ENCODE data around the gene CTNNA2. TPM values are rescaled to one million over a fixed set of nuclear protein-coding genes. Genes with fewer than 3 reads are reported as not detected.
A peak's percentile ranks its signal among the peaks of the same experiment; 100 is the strongest.
"Not testable (repeated sequence)": the region's sequence is repeated elsewhere in the genome, so short reads cannot be mapped to it uniquely, and the experiment has no call there.

Gene CTNNA2
- total RNA-seq, 2 donors from 2014 or later, result 0.37 to 0.92 TPM

DNA sequence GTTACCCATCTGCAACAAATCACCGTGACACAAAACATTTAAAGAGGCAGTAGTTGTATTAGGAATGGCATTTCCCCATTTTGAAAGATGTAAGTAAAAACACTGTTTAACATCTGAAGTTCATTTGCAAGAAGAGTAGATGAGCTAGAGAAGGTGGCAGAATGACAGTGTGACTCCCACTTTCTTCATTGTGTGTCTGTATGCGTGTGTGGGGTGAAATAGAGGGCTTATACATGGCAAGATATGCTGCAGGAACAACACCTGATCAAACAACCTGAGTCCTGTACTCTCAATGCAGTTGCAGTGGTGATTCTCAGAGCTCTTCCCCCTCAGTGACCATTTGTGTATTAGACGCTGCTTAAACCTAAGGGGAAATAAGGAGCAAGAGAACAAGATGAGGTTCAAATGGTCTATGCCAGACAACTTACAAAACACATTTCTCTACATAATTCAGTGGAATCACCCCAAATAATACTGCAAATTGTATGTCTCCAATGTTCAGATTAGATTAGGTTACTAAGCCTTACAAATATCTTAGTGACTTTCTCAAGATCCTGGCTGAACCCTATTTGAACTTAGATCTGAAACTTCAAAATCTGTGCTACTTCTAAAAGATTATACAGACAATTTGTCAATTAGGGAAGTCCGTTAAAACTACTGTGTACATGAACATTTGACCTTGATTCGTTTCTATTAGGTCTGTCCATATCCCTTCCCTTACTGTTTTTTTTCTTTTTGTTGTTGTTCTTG lies 561.6 kb downstream of the CTNNA2 start:
- ATAC-seq (no peak), DNase-seq (no peak)
- intact Hi-C loops (cut with DNase I, micrococcal nuclease), result no loop called here

DNA sequence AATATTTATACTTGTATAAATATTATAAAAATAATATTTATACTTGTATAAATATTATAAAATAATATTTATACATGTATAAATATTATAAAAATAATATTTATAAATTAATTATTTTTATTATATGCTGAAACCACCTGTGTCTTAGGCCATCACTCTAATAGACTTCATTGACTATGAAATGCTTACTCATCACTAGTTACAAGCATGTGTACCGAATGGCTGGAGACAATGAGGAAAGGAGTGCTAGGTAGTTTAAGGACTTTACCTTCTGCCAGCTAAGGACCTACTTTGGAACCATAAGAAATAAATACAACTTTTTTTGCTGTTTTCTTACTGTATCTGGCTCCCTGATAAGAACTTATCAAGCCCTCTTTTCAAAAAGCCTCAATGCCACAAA lies 562.9 kb downstream of the CTNNA2 start:
- no peak for ATAC-seq
- DNase-seq, result no peak
- intact Hi-C loops (cut with DNase I, micrococcal nuclease), result no loop called here

DNA sequence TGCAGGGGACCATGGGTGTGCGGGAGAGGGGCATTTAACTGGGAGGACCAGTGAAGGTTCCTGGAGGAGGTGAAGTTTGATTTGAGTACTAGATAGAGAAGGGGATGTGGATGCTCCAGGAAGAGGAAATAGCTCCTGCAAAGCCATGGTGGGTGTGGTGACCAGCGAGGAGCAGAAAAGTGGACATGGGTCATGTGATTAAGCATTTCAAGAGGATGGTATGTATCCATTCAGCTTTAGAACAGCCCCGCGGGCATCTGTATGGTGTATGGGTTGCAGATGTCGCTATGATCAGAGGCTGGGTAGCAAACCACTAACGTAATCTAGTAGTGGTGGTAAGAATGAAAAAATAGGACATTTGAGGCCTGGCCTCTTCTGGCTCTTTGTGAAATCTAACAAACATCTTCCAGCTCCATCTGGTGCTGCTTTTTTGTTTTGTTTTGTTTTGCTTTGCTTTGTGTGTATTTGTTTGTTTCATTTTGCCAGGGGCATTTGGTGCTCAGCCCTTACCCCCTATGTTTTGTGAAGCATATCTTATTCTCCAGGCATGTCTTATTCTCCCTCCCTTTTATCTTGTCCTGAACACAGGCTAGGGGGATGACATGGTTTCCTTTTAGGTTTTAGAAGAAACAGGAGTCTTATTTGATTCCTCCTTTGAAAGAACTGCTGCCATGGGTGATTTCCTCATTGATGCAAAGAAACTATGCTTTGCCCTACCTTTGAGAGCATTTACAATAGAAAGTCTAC lies 565.6 kb downstream of the CTNNA2 start:
- no peak for DNase-seq
- ATAC-seq, result no peak
- intact Hi-C loops (cut with DNase I, micrococcal nuclease), result no loop called here

DNA sequence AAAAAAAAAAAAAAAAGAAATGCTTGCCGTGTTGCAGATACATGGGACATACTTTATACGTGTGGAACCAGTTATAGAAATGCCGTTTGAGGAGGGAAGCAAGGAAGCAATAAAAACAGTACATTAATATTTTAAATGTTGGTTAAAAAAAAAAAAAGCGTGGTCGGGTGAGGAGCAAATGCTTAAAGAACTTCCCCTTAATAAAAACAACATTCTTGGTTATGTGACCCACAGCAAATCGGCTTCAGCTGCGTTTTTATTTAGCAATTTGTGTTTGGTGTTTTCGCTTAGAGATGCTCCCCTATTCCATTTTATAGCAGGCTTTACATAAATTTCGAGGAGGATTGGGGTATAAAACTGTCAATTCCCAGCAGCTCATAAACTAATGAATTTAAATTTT lies 568.1 kb downstream of the CTNNA2 start:
- ATAC-seq, result no peak
- intact Hi-C loops (cut with DNase I, micrococcal nuclease), result no loop called here

DNA sequence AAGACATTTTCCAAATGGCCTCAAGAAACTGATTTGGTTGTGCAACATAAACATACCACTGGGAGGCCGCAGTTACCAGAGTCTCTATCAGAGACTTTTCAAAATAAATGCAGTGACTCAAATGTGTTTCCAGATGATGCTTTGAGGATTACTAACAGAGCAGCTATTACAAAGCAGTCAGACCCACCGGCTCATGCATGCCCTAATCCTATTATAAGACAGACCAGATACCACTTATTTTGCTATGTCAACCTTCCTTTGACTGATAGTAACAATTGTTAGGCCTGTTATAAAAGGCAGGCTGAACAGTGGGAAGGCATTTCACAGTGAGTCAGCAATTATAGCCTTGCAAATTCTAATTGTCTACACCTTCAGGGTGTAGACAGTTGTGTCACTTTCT lies 574.0 kb downstream of the CTNNA2 start:
- ATAC-seq (no peak), DNase-seq (no peak)
- intact Hi-C loops (cut with DNase I, micrococcal nuclease), result no loop called here

More for the DNA sequence above, 568.1 kb downstream of the CTNNA2 start:
- DNase-seq, result no peak

DNA sequence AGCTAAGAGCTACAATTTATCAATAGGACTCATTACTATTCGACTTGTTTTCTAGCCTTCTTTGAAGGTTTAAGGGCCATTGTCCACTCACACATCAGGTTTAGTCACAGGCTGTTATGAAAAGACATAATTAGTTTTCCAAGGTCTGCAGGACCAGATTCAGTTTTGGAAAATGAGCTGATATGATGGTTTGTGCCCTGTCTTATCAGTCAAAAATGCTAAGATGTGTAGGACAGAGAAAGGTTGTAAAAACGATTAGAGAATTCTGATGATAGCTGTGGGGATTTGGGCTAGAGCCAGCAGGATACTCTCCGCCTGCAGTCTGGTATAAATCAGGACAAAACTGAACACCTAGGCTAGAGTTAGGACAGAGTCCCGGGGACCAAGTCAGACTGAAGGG lies 578.4 kb downstream of the CTNNA2 start:
- no peak for ATAC-seq
- intact Hi-C loops (cut with DNase I, micrococcal nuclease), result no loop called here
- DNase-seq, result no peak

DNA sequence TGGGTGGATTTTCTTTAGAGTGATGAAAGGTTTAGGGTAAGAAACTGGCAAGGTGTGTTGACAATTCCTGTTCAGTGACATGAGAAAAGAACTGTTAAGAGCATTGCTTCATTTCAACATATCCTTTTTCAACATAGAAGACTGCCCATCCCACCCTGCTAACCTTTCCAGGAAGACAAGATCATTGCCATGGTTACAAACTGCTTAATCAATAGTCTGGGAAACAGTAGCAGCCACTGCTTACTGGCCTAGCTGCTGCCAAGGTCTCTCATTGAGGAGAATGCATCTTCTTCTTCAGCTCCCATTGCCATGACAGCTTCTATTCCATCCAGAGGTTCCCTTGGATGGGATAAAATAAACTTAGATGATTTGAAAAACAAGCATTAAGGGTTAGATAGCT lies 579.6 kb downstream of the CTNNA2 start:
- no peak for ATAC-seq
- intact Hi-C loops (cut with DNase I, micrococcal nuclease), result no loop called here
- DNase-seq, result no peak

DNA sequence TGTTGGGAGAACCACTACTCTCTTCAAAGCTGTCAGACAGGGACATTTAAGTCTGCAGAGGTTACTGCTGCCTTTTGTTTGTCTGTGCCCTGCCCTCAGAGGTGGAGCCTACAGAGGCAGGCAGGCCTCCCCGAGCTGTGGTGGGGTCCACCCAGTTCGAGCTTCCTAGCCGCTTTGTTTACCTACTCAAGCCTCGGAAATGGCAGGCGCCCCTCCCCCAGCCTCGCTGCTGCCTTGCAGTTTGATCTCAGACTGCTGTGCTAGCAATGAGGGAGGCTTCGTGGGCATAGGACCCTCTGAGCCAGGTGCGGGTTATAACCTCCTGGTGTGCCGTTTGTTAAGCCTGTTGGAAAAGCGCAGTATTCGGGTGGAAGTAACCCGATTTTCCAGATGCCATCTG lies 585.7 kb downstream of the CTNNA2 start:
- DNase-seq; intact Hi-C loops (cut with DNase I, micrococcal nuclease); ATAC-seq: not testable (repeated sequence)

DNA sequence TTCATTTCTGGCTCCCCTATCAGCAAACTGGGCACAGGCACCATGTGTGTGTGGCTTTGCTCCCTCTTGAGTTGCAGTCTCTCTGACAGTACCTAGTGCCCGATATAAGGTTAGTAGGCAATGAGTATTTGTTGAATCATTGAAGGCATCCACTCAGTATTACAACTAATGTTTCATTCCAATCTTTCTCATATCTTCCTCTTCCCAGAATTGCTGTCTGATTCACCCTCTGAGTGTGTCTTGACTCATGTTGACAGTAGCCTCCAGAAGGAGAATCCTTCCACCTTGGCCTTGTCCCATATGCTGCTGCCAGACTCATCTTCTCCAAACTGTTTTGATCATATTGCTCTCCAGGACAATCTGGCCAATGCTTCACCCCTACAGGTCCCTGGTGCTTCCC lies 589.2 kb downstream of the CTNNA2 start:
- ATAC-seq, result no peak
- DNase-seq, result no peak
- intact Hi-C loops (cut with DNase I, micrococcal nuclease), result no loop called here

DNA sequence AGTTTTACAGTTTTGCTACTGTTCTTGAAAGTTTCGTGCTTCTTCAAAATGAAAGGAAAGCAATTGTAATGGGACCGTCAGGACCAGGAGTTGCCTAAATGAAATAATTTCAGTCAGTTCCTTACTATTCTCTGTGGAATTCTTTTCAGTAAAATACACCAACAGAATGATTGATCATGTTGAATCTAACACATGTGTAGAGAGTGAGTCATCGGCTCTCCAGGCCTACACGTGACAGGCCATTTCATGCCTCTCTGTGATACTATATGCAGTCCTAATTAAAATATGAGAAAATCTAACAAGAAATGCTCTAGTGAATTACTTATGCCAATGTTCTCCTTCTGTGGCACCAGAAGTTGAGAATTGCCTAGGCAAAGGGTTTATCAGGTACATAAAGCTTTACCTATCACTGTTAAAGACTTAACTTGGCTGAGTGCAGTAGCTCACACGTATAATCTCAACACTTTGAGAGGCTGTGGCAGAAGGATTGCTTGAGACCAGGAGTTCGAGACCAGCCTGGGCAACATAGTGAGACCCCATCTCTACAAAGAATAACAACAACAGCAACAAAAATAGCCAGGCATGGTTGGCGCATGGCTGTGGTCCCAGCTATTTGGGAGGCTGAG lies 592.3 kb downstream of the CTNNA2 start:
- intact Hi-C loops (cut with DNase I, micrococcal nuclease), result no loop called here
- no peak for ATAC-seq
- no peak for DNase-seq

DNA sequence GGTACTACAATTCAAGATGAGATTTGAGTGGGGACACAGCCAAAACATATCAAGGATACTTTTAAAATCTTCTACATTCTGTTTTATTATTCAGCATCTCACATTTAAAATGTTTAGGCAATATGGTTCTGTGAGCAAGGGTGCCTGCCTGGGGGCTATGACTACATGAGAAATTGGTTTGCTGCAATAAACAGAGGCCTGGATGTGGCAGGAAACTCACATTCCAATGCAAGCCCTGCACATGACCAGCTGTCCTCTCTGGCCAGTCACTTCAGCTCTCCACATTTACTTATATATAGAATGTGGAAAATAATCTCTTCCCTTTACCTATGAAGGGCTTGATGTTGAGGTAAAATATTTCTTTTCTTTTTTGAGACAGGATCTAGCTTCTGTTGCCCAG lies 598.3 kb downstream of the CTNNA2 start:
- intact Hi-C loops (cut with DNase I, micrococcal nuclease), result no loop called here
- no peak for ATAC-seq

DNA sequence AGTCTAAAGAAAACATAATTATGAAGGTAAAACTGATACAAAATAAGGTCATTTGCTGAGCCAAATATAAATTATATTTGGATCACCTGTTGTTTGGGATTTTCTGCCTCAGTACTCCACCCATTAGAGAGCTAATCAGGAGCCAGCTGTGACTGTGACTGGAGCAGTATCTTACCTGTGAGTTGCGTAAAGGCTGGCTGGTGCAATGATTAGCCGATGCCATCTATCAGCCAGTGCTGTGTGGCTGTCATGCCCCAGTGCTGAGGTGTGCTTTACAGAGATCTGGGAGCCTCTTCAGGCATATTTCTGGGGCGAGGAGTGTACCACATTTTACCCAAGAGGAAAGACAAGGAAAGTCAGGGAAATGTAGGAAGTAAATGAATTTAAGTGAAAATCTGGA lies 599.9 kb downstream of the CTNNA2 start:
- intact Hi-C loops (cut with DNase I, micrococcal nuclease), result no loop called here
- no peak for ATAC-seq
- no peak for DNase-seq

More for the DNA sequence above, 598.3 kb downstream of the CTNNA2 start:
- no peak for DNase-seq

DNA sequence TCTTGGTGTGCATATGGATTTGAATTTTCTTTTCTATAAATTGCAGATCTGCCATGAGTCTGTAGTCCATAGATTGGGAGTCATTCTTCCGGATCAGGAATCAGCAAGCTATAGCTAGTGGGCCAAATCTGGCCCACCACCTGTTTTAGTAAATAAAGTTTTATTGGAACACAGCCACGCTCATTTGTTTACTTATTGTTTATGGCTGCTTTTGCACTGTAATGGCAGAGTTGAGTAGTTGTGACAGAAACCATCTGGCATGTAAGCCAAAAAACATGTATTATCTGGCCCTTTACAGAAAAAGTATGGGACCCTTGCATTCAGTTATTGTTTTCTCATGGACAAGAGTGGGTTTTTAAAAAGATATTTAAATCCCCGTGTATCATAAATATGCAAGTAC lies 600.5 kb downstream of the CTNNA2 start:
- ATAC-seq (no peak), DNase-seq (no peak)
- intact Hi-C loops (cut with DNase I, micrococcal nuclease), result no loop called here

DNA sequence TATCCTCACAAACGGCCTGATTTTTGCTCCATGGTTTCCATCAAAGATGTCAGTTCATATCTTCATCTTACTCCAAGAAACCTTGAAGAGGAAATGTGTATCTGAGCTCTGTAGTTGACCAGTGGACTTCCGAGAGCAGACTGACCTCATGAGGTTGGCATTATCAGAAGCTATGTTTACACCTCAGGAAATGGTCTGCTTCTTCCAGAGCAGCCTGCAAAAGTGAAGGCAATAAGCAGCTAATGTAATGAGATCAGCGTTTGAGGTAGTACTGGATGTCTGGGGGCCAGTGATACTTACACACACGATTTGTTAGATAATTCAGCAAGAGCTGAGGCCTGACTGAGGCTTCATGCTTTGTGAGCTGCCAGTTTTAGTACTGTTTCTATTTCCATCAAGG lies 602.0 kb downstream of the CTNNA2 start:
- intact Hi-C loops (cut with DNase I, micrococcal nuclease), result no loop called here
- ATAC-seq, result no peak
- DNase-seq, result no peak

DNA sequence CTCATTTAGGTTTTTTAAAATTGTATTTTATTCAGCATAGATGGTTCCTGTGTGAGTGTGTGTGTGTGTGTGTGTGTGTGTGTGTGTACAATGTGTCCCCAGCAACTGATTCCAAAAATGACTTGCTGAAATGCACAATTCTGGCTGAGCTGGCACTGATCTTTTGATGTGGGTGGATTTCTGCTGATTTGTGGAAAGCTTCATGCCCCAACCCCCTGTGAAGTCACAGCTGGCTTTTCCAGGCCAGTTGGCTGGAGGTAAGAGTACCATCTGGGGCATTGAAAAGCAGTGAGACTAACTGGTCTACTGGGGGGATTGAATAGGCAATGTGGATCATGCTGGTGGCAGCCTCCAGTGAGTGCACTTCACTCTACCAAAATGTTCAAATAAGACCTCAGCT lies 604.5 kb downstream of the CTNNA2 start:
- intact Hi-C loops (cut with DNase I, micrococcal nuclease), result no loop called here
- ATAC-seq (no peak), DNase-seq (no peak)

DNA sequence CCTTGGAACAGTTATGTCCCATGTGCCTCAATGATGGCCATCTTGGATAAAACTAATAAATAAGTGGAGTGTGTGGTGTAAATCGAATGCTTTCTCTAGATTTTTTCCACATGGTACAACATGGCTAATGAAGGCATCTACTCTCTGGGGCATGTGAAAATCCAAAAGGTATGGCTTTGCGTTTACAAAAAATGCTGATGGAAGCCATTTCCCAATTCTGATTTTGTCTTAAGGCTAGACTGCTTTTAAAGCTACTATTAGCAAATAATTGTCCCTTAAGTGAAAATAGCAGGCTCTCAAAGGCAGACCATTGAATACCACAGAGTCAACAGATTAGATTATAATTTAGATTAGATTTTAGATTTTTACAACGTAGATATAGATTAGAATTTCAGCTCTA lies 608.0 kb downstream of the CTNNA2 start:
- no peak for DNase-seq
- intact Hi-C loops (cut with DNase I, micrococcal nuclease), result no loop called here
- no peak for ATAC-seq

DNA sequence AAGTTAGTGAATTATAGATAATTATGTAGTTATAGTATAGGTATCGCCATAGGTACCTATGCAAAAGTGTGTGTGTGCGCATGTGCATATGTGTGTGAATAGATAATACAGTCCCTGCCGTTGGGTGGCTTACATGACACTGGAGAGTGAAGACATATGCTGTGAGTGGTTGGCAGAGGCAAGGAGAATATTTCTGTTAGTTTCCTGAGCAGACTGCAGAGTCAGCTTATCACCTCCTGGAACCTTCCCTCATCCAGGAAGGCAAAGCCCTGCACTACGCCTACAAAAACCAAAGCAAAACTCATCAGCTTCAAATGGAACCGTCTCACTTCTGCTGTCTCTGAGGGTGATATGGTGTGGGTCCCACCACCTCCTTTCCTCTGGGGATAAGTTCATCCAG lies 609.8 kb downstream of the CTNNA2 start:
- DNase-seq (no peak), ATAC-seq (no peak)
- intact Hi-C loops (cut with DNase I, micrococcal nuclease), result no loop called here

DNA sequence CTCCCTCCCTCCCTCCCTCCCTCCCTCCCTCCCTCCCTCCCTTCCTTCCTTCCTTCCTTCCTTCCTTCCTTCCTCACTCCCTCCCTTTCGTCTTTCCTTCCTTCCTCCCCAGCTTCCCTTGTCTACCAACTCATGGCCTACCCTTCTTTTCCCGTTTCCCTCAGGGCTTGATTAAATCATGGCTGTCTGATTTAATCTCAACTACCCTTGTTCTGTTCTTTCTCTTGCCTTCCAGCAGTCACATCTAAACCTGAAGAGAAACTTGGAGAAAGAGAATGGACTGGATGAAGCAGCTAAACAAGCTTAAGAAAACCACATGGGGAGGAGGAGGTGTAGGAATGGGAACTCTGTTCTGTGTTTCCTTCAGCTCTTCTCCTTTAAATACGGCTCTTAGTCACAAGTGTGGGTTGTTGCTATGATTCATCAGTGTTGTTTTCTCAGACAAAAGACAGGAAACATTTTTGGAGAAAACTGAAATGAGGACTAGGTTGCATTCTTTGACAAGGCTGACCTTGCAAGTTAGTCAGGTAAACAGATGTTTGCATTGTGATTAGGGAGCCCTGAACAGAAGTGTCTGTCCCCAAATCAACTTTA lies 613.8 kb downstream of the CTNNA2 start:
- intact Hi-C loops (cut with DNase I, micrococcal nuclease), result no loop called here

DNA sequence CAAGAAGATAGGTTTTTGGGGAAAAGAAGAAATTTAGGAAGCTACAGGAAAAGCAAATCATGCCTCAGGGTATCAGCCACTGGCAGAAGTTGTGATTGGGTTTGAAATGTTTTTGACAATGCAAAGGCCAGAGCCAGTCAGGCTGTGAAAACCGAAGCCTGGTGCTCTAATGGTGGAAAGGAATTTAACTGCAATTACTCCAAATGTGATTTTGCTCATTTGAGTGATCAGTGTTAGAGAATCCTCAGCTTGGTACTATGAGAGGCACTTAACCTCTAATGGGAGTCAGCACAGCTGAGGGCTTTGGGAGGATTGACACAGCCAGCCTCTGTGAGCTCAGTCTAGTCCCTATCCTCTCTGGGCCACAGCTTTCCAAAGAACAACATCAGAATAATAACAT lies 615.2 kb downstream of the CTNNA2 start:
- no peak for DNase-seq
- no peak for ATAC-seq
- intact Hi-C loops (cut with DNase I, micrococcal nuclease), result no loop called here

More for the DNA sequence above, 613.8 kb downstream of the CTNNA2 start:
- DNase-seq (no peak), ATAC-seq (peak; percentile 35)

DNA sequence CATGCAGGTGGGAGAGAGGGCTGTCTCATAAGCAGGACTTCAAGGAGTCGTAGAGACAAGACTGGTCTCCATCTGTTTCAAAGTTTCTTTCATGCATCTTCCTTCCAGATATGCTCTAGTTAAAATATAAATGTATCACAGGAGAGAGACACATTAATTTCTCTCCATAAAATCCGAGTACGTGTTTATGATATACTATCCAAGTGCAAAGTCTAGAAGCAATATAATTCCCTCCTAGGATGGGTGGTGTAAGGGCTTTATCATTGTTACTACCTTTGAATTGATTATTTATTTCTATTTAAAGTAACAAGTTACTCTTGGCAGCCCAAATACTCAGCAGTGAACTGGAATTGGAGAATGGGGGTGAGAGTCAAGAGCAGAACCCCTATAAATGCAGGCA lies 619.4 kb downstream of the CTNNA2 start:
- intact Hi-C loops (cut with DNase I, micrococcal nuclease), result no loop called here
- DNase-seq, result no peak
- ATAC-seq, result peak; percentile 98

Measured in left colon (tissue), 2 donors.